H4 (cell line): ENCODE results near the gene WAC. TPM values are rescaled to one million over a fixed set of nuclear protein-coding genes. Genes with fewer than 3 reads are reported as not detected.
"Not testable (repeated sequence)": the region's sequence is repeated elsewhere in the genome, so short reads cannot be mapped to it uniquely, and the experiment has no call there.

Source experiments
- DNase-seq: peaks from one replicate; pipeline ENCODE4 v3.0.0-alpha.2; 2015; ENCODE audit warnings: low spot score
- total RNA-seq: library from RNA; depleted of rRNA; stranded (reverse); fragments of >200 nt; shearing (Covaris generic); gene quantifications from 2 replicates; pipeline ENCODE4 v1.2.3, GENCODE V29; 2014; rRNA removed

Gene WAC
- total RNA-seq = 39.5 and 47.1 TPM in 2 replicates

- DNase-seq = peak; percentile 75
Measured at GRCh38 chr10:28532337-28533185, at the start of gene WAC. WAC (plus strand) TSS chr10:28533118; CDS start chr10:28533580, 462 bp downstream.

GRCh38 chr10:28489206-28489605 is 43.7 kb upstream of the WAC start:
- DNase-seq = no peak

- DNase-seq = not testable (repeated sequence)
Measured at GRCh38 chr10:28490256-28490865, 42.6 kb upstream of the WAC start.

- peak; percentile 23 for DNase-seq
Measured at GRCh38 chr10:28492116-28492920, 40.6 kb upstream of the WAC start.

- no peak for DNase-seq
Measured at GRCh38 chr10:28494420-28494819, 38.5 kb upstream of the WAC start.

- DNase-seq = no peak
Measured at GRCh38 chr10:28495084-28495483, 37.8 kb upstream of the WAC start.

- no peak for DNase-seq
Measured at GRCh38 chr10:28496017-28496416, 36.9 kb upstream of the WAC start.

- peak; percentile 15 for DNase-seq
Measured at GRCh38 chr10:28496481-28496961, 36.4 kb upstream of the WAC start.

GRCh38 chr10:28497313-28498126 is 35.4 kb upstream of the WAC start:
- DNase-seq = no peak

- not testable (repeated sequence) for DNase-seq
Measured at GRCh38 chr10:28500203-28500602, 32.7 kb upstream of the WAC start.

GRCh38 chr10:28503114-28503513 is 29.8 kb upstream of the WAC start:
- DNase-seq = peak; percentile 16

- DNase-seq = no peak
Measured at GRCh38 chr10:28505359-28505959, 27.5 kb upstream of the WAC start.

GRCh38 chr10:28508304-28508925 is 24.5 kb upstream of the WAC start:
- DNase-seq = no peak

GRCh38 chr10:28509286-28509685 is 23.6 kb upstream of the WAC start:
- no peak for DNase-seq

GRCh38 chr10:28514648-28515047 is 18.3 kb upstream of the WAC start:
- DNase-seq = no peak

GRCh38 chr10:28520346-28520745 is 12.6 kb upstream of the WAC start:
- no peak for DNase-seq

GRCh38 chr10:28520828-28521227 is 12.1 kb upstream of the WAC start:
- not testable (repeated sequence) for DNase-seq

GRCh38 chr10:28521961-28522360 is 11.0 kb upstream of the WAC start:
- DNase-seq = not testable (repeated sequence)

- DNase-seq = no peak
Measured at GRCh38 chr10:28523725-28524252, 9.1 kb upstream of the WAC start.

GRCh38 chr10:28530751-28531150 is 2.2 kb upstream of the WAC start:
- no peak for DNase-seq
